Fibroblast of skin of abdomen (primary cell): ENCODE results near the gene ATL1.
A peak's percentile ranks its signal among the peaks of the same experiment; 100 is the strongest.
"Not testable (repeated sequence)": the region's sequence is repeated elsewhere in the genome, so short reads cannot be mapped to it uniquely, and the experiment has no call there.

Source experiments
- DNase-seq: peaks from one replicate; pipeline ENCODE4 v3.0.0-alpha.2; 2013

ATL1 gene

DNA sequence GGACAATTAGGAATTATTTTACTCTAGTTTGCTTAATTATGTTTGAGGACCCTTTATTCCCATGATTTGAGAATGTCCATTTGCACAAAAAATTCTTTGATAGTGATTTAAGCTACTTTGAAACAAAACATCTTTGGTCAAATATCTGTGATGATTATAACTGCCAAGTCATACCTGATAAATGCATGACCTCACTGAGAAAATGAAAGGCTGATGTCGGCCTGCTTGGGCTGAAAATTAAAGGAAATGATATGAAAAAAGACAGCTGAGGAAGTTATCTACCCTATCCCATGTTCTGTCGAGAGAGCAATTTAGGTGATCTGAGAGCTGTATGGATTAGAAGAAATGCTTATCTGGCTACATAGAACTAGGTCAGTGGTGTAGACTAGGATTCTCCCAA, 43.6 kb downstream of the ATL1 start:
- no peak for DNase-seq

DNA sequence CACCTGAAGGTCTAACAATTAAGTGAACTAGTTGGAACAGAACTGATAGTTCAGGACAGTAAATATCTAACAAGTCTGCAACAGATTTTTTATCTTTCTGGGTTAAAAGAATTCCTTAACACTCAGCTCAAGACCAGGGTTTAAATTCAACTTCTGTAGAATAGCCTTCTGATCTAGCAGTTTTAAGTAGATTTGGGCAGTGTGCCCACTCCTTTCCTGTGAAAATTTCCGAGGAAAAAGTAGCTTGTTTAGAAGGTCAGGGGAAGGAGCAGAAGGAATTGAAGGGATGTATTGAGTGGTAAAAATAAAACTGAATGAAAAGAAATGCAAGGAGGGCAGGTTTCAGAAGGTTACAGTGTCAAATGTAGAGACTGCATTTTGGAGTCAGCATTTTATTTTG, 45.8 kb downstream of the ATL1 start:
- peak; percentile 32 for DNase-seq

DNA sequence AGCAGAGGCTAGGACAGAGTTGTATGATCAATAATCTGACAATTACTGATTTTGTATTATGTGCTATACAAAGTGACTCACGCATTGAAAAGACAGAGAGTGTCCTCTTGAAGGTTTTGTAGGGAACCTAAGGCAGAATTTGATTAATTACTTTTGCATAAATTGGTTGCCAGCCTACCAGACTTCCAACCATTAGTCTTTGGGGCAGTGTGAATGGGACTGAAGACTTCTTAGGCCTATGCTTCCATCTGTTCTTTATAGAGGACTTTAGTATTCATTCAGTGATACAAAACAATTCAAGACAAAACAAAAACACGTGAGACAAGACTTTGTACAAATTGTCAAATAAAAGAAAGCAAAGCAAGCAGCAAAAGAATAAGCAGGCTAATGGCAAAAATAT, 46.5 kb downstream of the ATL1 start:
- DNase-seq = no peak

DNA sequence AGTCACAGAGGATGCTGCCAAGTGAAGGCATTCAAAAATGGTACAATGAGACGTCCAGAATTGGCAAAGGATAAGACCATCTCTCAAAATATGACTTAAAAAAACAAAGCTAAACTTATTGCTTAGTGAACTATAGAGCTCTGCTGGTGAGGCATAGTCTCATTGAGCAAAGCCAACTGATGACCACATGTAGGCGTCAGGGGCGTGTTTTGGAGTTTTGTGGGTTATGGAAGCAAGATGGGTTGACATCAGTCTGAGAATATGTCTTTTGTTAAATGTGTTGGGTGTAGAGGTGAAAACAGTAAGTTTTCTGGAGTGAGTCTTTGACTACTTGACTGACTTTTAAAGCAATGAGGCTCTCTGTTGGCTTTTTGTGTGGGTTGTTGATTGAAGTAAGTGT, 47.2 kb downstream of the ATL1 start:
- peak; percentile 86 for DNase-seq

DNA sequence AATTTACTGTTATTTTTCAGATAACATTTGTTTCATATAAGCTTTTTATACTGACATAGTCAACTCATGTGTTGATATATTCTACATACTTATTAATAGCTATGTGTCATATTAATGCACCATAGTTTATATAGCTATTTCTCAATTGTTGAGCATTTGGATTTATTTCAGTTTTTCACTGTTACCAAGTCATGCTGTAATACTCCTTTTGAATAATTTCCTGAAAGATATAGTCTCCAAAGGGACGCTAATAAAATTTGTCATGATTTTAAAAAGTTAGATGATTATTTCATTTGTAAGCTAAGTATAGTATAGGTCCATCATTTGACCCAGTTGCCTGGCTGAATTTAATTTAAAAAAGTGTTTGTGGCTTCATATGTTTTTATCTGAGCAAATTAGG, 47.8 kb downstream of the ATL1 start:
- DNase-seq = no peak

DNA sequence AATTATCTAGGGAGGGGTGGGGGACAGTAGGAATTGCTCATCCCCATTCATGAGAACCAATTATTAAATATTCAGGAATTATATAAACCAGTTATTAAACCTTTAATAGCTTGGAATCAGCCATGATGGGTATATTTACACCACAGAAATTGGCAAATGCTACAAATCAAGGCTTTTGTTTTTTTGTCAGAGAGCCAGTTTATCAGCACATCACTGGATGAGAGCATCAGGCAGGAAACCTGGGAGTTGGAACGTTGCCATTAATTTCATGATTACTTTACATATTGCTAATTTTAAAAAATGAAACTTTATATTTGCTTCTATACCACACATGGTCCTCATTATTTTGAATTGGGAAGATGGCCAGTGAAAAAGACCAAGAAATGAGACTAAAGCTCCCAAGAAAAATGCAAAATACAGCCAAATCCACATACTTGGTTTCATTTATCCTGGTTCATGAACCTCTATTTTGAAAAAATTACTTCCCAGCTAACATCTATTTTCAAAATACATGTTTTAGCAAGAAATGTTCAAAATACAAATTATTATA, 48.4 kb downstream of the ATL1 start:
- peak; percentile 67 for DNase-seq

DNA sequence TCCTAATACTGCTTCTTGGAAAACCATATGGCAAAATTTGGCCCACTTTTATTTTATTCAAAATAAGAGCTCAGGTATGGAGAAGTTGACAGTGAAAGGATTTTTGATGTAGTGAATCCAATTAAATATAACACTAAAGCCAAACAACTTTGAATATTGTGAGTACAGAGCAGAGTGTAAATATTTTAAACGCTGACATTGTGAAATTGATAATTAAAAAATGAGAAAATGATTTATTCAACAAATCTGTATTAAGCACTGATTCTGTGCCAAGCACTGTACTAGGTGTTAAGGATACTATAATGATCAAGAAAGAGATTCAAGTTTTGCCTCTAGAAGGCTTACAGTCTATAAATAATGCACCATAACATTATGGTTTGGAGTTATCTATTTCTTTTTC, 50.5 kb downstream of the ATL1 start:
- DNase-seq = no peak

DNA sequence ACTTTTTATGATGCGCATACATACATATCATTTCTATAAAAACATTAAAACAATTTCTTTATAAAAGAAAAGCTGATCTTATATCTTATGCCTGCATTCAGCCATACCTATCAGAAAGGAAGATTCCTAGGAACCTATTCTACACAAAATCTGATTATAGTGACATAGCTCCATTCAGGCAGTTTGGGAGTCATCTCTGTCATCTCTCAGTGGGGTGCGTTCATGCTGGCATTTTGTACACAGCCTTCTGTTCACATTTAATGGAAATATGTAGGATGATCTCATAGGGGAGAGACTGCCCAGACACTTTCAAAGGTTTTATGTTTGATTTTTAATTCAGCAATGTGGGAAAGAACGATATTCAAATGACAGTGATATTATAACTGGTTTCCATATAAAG, 52.9 kb downstream of the ATL1 start:
- DNase-seq = no peak

DNA sequence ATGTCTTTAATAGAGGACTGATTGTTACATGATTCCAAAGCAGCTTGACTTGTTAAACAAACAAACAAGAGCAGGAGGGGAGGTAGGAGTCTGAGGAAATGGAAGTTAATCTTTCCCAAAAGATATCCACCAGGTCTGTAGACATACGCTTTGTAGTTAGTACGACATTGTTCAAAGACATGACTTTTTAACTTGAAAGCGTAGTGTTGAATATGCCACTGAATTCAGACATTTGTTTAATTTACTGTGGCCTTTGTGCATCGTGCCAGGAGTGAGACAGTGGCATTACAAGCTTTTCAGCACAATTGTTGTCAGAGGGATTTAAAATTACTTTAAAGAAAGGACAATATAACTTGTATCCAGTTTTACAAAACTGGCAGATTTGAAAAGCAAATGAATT, 55.1 kb downstream of the ATL1 start:
- no peak for DNase-seq

DNA sequence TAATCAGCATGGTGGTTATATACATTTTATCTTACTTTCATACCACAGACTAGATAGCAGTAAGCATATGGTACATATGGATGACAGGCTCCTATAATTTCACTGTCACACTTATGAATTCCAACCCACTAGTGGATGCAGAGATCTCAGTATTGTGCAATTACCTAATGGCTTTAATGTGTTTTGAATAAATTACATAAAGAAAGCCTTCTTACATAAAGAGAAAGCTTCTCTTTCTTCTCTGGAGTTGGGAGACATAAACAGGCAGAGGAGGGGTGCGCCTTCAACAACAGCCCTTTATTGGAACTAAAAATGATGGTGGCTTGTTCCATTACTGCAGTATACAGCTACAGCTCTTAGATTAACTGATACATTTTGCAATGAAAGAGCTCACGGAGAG, 55.6 kb downstream of the ATL1 start:
- DNase-seq = peak; percentile 58

DNA sequence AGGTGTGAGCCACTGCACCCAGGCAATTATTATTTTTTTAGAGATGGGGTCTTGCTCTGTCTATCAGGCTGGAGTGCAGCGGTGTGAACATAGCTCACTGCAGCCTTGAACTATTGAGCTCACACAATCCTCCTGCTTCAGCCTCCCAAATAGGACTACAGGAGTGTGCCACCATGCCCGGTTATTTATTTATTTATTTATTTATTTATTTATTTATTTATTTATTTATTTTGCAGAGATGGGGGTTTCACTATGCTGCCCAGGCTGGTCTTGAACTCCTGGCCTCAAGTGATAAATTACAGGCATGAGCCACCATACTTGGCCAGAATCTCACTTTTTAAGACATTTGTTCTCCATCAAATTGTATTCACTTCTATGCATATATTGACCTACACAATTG, 56.3 kb downstream of the ATL1 start:
- DNase-seq = no peak

DNA sequence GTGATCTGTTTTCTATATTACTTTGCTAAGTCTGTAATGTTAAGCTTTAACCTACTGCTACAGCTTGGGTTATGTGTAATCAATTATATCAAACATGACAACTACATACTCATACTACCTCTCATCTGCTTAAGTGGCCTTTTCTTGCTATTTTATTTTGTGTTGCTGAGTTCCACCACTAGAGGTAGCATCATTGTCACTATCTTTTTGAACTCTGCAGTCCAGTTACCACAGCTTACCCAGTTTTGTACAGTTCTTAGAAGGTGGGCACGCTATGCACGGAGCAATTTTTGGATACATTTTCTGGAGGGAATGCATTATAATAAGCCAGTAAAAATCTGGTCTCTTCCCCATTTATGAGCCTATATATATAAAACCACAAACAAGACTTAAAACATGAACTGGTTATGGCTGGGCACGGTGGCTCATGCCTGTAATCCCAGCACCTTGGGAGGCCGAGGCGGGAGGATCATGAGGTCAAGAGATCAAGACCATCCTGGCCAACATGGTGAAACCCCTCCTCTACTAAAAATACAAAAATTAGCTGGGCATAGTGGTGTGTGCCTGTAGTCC, 59.7 kb downstream of the ATL1 start:
- DNase-seq = peak; percentile 48

DNA sequence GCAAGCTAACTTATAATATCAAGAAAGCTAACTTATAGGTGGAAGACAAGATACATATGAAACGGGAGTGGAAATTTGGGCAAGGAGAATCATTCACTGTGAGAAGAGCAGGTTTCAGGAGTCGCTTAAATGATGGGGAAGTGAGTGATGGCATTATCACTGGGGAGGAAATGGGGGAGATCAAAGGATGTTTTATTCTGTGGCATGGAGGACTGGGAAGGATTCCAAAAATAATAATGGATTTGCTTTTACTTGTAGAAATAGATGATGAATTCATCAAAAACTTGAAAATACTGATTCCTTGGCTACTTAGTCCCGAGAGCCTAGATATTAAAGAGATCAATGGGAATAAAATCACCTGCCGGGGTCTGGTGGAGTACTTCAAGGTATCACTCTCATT, 60.4 kb downstream of the ATL1 start:
- no peak for DNase-seq

DNA sequence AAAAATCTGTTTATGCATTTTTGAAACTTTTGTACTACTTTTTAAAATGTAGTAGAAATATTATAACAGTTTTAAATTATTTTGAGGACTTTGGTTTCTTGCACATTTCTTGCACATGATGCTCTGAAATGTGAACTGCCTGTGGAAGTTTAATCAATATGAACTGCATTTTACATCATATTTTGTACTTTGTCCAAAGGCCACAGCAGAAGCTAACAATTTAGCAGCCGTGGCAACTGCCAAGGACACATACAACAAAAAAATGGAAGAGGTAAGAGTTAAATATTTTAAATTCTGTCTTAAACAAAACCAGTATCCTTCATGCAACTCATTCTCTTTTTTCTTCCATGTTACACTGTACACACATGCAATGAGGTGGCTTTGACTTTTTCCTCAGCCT, 63.0 kb downstream of the ATL1 start:
- peak; percentile 13 for DNase-seq

DNA sequence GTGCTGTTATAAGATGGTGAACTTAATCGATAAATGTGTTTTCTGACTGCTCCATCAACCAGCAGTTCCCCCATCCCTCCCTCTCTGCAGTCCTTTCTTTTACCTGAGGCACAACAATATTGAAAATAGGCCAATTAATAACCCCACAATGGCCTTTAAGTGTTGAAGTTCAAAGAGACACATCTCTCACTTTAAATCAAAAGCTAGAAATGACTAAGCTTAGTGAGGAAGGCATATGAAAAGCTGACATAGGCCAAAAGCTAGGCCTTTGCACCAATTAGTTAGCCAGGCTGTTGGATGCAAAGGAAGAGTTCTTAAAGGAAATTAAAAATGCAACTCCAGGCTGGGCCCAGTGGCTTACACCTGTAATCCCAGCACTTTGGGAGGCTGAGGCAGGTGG, 64.5 kb downstream of the ATL1 start:
- DNase-seq = no peak

DNA sequence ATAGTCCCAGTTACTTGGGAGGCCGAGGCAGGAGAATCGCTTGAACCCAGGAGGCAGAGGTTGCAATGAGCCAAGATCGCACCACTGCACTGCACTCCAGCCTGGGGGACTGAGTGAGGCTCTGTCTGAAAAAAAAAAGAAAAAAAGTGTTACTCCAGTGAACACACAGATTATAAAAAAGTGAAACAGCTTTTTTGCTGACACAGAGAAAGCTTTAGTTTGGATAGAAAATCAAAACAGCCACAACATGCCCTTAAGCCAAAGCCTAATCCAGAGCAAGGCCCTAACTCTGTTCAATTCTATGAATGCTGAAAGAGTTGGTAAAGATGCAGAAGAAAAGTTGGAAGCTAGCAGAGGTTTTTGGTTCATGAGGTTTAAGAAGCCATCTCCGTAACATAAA, 65.0 kb downstream of the ATL1 start:
- not testable (repeated sequence) for DNase-seq

DNA sequence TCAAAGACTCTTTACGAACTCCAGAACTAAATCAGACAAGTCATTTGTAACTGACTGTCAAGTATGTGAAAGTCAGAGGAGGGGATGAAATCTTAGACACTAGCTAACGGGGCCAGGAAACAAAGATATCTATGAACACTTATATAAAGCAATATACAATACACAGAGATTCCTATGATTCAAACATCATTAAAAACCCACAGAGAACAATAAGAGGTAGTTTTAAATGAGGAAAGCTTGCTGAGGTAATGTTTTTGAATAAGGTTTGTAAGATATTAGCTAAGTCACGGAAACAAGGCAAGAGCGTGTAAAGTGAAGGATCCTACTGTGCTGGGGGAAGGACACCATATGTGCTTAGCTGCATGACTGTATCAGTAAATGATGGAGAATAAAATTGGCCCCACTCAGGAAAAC, 71.5 kb downstream of the ATL1 start:
- DNase-seq = peak; percentile 58

DNA sequence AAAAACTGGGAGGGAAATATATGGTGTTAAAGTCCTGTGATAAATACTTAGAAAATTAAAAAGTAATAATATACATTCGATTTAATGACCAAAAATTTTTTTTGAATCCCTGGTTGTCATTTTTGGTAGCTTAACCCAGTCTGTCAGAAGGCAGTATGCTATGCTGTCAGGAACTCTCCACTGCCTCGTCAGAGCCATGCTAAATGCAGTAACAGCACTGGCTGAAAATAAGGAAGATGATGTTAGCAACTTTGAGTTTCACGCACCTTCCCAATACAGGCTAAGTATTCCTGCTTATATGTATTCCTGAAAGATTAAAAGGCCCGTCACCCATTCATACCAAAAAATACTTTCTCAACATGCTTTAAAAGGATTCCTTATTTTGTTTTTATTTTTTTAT, 74.0 kb downstream of the ATL1 start:
- DNase-seq = no peak

DNA sequence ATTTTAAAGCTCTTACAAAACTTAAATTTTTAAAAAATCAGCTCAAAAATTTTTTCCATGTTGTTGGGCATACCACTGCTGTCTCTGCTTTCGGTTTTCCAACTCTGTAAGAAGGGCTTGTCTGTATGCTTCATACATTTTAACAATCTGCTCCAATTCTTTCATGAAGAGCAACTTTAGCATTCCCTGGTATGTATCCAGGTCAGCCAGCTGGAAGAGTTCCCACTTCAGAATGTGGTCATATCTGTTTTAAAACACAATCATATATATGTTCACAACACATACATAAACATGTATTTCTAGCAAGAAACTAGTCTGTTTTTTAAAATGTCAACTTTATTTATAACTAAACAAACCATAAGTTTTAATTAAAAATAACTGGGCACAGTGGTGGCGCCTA, 75.2 kb downstream of the ATL1 start:
- peak; percentile 43 for DNase-seq

DNA sequence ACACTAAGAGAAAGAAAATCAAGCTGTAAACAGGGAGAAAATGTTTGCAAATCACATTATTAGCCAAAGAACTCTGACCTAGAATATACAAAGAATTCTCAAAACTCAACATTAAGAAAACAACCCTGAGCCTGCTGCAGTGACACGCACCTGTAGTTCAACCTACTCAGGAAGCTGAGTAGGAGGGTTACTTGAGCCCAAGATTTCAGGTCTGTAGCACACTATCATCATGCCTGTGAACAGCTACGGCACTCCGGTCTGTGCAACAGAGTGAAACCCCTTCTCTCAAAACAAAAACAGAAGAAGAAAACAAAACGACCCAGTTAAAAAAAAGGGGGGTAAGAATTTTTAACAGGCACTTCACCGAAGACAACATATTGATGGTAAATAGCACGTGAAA, 87.3 kb downstream of the ATL1 start:
- no peak for DNase-seq

DNA sequence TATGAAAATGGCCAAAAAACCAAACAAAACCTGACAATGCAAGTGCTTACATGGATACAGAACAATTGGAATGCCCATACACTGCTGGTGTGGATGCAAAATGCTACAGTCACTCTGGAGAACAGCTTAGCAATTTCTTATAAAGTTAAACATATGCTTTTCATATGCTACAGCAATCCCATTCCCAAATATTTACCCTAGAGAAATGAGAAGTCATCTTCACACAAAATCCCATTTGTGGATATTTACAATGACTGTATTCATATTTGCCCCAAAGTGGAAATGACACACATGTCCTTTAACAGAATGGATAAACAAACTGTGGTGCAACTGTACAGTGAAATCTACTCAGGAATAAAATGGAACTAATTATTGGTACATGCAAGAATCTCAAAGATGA, 87.8 kb downstream of the ATL1 start:
- no peak for DNase-seq

DNA sequence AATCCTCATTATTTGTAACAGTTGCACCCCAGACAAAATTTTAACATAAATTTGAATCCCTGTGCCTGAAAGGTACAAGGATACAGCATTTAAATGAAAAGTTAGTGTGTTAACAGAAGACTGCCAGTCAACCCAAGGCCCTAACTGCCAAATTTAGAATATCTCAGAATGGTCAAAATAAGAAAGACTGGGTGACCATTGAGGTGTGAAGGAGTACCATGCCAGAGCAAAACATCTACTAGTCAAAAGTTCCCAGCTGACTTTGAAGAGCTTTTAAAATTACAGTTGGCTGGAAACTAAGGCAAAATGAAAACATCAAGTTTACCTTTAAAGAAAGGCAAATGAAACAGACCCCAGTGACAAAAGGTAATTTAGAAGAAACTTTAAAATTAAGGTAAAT, 89.7 kb downstream of the ATL1 start:
- no peak for DNase-seq

DNA sequence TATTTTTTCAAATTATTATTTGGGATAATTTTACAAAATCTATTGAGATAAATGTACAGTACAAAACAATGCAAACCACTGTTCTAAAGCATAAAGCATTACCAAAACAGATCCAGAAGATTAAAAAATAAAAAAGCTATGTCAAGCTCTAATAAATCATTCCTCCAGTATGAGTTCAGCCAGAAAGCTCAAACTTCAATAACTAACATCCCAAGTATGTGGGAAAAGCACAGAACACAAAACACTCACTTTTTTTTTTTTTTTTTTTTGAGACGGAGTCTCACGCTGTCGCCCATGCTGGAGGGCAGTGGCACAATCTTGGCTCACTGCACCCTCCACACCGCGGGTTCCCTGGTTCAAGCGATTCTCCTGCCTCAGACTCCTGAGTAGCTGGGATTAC, 96.8 kb downstream of the ATL1 start:
- peak; percentile 43 for DNase-seq

DNA sequence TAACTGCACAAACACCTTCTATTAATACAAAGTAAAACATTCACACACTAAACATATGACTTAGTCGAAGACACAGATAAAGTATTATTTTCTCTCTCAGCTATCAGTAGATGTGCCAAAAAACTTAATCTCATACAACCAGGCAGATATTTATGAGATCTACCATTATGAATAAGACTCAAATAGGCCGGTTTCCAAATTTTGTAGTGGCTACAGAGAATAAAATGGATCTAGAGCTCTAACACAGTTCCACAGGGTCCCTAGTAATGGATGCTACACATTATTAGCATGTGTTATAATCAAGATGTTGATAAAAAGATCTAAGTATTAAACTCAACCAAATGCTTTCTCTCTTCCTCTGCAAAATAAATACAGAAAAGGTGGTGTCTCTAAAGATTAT, 97.8 kb downstream of the ATL1 start:
- DNase-seq = no peak

DNA sequence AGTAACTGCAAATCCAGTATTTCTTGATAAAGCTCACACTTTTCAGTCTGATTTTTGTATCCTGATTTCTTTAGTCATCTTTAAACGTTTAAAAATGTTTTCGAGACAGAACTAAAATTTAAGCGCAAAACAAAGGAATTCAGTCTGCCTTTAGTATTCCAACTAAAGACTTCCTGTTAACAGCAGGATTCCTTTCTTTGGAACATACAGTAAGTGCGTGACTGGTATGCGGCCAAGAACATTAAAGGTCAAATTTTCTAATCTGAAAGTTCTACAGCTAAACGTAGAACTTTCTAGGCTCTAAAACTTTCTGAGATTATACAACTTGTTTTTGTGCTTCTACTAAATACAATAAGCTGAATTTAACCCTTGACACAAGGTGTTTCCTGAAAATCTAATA, 98.3 kb downstream of the ATL1 start:
- peak; percentile 42 for DNase-seq
